Neutrophil (primary cell): ENCODE data around the gene ELMOD1.

ENCODE experiments used
- H3K27ac ChIP-seq: fragments of 200-600 bp; sonication (generic); 2 replicates; pipeline ENCODE4 v1.5.1; 2016; ENCODE audit warnings: mild to moderate bottlenecking, moderate library complexity
- H3K27me3 ChIP-seq: fragments of 200-600 bp; sonication (generic); 2 replicates; pipeline ENCODE4 v1.6.0; 2016; ENCODE audit warnings: mild to moderate bottlenecking
- H3K36me3 ChIP-seq: fragments of 200-600 bp; sonication (generic); 2 replicates; pipeline ENCODE4 v1.5.1; 2017
- H3K4me1 ChIP-seq, 2 experiments: fragments of 200-600 bp in 1 of 2; sonication (generic) in 1 of 2; 1 replicate in 1 of 2; 2 replicates in 1 of 2; pipeline versions ENCODE4 v1.5.1 to v1.6.1; 2013 to 2016; ENCODE audit warnings: low read depth in 1 of 2, low read length in 1 of 2, mild to moderate bottlenecking in 1 of 2, moderate library complexity in 1 of 2; ENCODE audit not compliant: control insufficient read depth in 1 of 2, insufficient read depth in 1 of 2
- H3K4me3 ChIP-seq, 2 experiments: fragments of 200-600 bp in 1 of 2; sonication (generic) in 1 of 2; 1 replicate in 1 of 2; 2 replicates in 1 of 2; pipeline ENCODE4 v1.5.1; 2013 to 2016; ENCODE audit warnings: low read depth in 1 of 2, low read length in 1 of 2, mild to moderate bottlenecking in 1 of 2, moderate library complexity in 1 of 2
- H3K9me3 ChIP-seq: fragments of 200-600 bp; sonication (generic); 2 replicates; pipeline ENCODE4 v1.5.1; 2016
- CTCF ChIP-seq: fragments of 200-600 bp; sonication (generic); IDR thresholded peaks from 2 replicates; pipeline ENCODE4 v1.5.1; 2016; ENCODE audit warnings: antibody characterized with exemption

The ELMOD1 gene

GRCh38 chr11:107669191-107669740, 78.3 kb downstream of the ELMOD1 start:
- H3K27me3 ChIP-seq = no peaks in the 10 kb centered on the region
- H3K27ac ChIP-seq = no peak overlapping the region
- H3K4me1 ChIP-seq = no peaks in the 10 kb centered on the region
- no peak overlapping the region for H3K4me3 ChIP-seq
- no peaks in the 10 kb centered on the region for H3K9me3 ChIP-seq
- TF ChIP-seq CTCF = no peak
- no peaks in the 10 kb centered on the region for H3K36me3 ChIP-seq

- Histone ChIP-seq H3K36me3 (no peaks in the 10 kb centered on the region), H3K4me3 (no peak overlapping the region), H3K27ac (no peak overlapping the region), H3K9me3 (no peaks in the 10 kb centered on the region), H3K27me3 (no peaks in the 10 kb centered on the region), H3K4me1 (no peaks in the 10 kb centered on the region)
- TF ChIP-seq CTCF = no peak
These were observed 79.1 kb downstream of the ELMOD1 start for GRCh38 chr11:107669893-107670601.

GRCh38 chr11:107675902-107676301, 85.0 kb downstream of the ELMOD1 start:
- Histone ChIP-seq H3K27ac (no peak overlapping the region), H3K4me3 (no peak overlapping the region), H3K4me1 (no peaks in the 10 kb centered on the region), H3K27me3 (no peaks in the 10 kb centered on the region), H3K9me3 (no peaks in the 10 kb centered on the region), H3K36me3 (no peaks in the 10 kb centered on the region)
- no peak for TF ChIP-seq CTCF

- no peaks in the 10 kb centered on the region for H3K9me3 ChIP-seq
- H3K36me3 ChIP-seq = no peaks in the 10 kb centered on the region
- H3K4me3 ChIP-seq = no peak overlapping the region
- TF ChIP-seq CTCF = no peak
- H3K27me3 ChIP-seq = no peaks in the 10 kb centered on the region
- H3K27ac ChIP-seq = no peak overlapping the region
- no peaks in the 10 kb centered on the region for H3K4me1 ChIP-seq
These were observed 85.5 kb downstream of the ELMOD1 start for GRCh38 chr11:107676336-107677057.

- Histone ChIP-seq H3K4me3 (no peak overlapping the region), H3K27me3 (no peaks in the 10 kb centered on the region), H3K4me1 (no peaks in the 10 kb centered on the region), H3K27ac (no peak overlapping the region), H3K9me3 (no peaks in the 10 kb centered on the region), H3K36me3 (no peaks in the 10 kb centered on the region)
- TF ChIP-seq CTCF = no peak
These were observed 87.1 kb downstream of the ELMOD1 start for GRCh38 chr11:107677924-107678631.
